Liver (tissue), 9 donors: ENCODE data around the gene TMEM39B. TPM values are rescaled to one million over a fixed set of nuclear protein-coding genes. Genes with fewer than 3 reads are reported as not detected.

Experiments used
- DNase-seq: peaks from one replicate; pipeline ENCODE4 v3.0.0-alpha.2; 2017; ENCODE audit warnings: low spot score
- H3K27ac ChIP-seq, 2 donors: one replicate each; pipeline ENCODE4 v1.7.0; 2013; ENCODE audit warnings: inconsistent platforms in 2 of 2, low read length in 2 of 2, control low read depth in 1 of 2, low read depth in 1 of 2, mild to moderate bottlenecking in 1 of 2
- H3K27me3 ChIP-seq, 4 donors: one replicate each; pipeline versions ENCODE4 v1.6.1 to v1.7.0; 2013; ENCODE audit warnings: low read length in 3 of 4, inconsistent platforms in 1 of 4, mild to moderate bottlenecking in 1 of 4, moderate library complexity in 1 of 4; ENCODE audit not compliant: control insufficient read depth in 4 of 4, insufficient read depth in 4 of 4
- H3K36me3 ChIP-seq, 4 donors: one replicate each; pipeline versions ENCODE4 v1.6.1 to v1.7.0; 2013; ENCODE audit warnings: low read length in 3 of 4, mild to moderate bottlenecking in 3 of 4, low read depth in 1 of 4, moderate library complexity in 1 of 4; ENCODE audit not compliant: control insufficient read depth in 4 of 4, insufficient read depth in 3 of 4
- H3K4me1 ChIP-seq, 4 donors: one replicate each; pipeline versions ENCODE4 v1.6.1 to v1.7.0; 2013; ENCODE audit warnings: low read length in 3 of 4, mild to moderate bottlenecking in 3 of 4, moderate library complexity in 1 of 4; ENCODE audit not compliant: control insufficient read depth in 4 of 4, insufficient read depth in 4 of 4
- H3K4me3 ChIP-seq, 3 donors: one replicate each; pipeline versions ENCODE4 v1.6.1 to v1.7.0; 2013; ENCODE audit warnings: low read length in 3 of 3, control low read depth in 1 of 3, low read depth in 1 of 3, mild to moderate bottlenecking in 1 of 3
- H3K9ac ChIP-seq, 2 donors: one replicate each; pipeline ENCODE4 v1.7.0; 2013; ENCODE audit warnings: low read length in 2 of 2, mild to moderate bottlenecking in 2 of 2, moderate library complexity in 2 of 2, control low read depth in 1 of 2, low read depth in 1 of 2
- H3K9me3 ChIP-seq, 4 donors: one replicate each; pipeline versions ENCODE4 v1.6.1 to v1.7.0; 2013; ENCODE audit warnings: low read length in 3 of 4; ENCODE audit not compliant: control insufficient read depth in 4 of 4
- EGR1 ChIP-seq, 2 donors: IDR thresholded peaks; 2 replicates each; pipeline ENCODE4 v1.6.1; 2016 to 2018; ENCODE audit warnings: antibody characterized with exemption in 2 of 2, low read depth in 2 of 2
- FOXA1 ChIP-seq: IDR thresholded peaks from 2 replicates; pipeline ENCODE4 v1.6.1; 2016; ENCODE audit warnings: antibody characterized with exemption
- FOXA2 ChIP-seq: IDR thresholded peaks from 2 replicates; pipeline ENCODE4 v1.6.1; 2016; ENCODE audit warnings: antibody characterized with exemption
- HNF4A ChIP-seq, 2 donors: conservative IDR thresholded peaks; 2 replicates each; pipeline ENCODE4 v1.6.1; 2016; ENCODE audit warnings: antibody characterized with exemption in 2 of 2, mild to moderate bottlenecking in 2 of 2
- HNF4G ChIP-seq: IDR thresholded peaks from 2 replicates; pipeline ENCODE4 v1.6.1; 2016; ENCODE audit warnings: antibody characterized with exemption
- JUND ChIP-seq, 2 donors: IDR thresholded peaks; 2 replicates each; pipeline ENCODE4 v1.6.1; 2016; ENCODE audit warnings: antibody characterized with exemption in 2 of 2
- NR2F2 ChIP-seq: IDR thresholded peaks from 2 replicates; pipeline ENCODE4 v1.6.1; 2016; ENCODE audit warnings: antibody characterized with exemption
- RAD21 ChIP-seq, 2 donors: IDR thresholded peaks; 2 replicates each; pipeline ENCODE4 v1.6.1; 2016; ENCODE audit warnings: antibody characterized with exemption in 2 of 2, mild to moderate bottlenecking in 2 of 2
- RXRA ChIP-seq, 2 donors: IDR thresholded peaks; 2 replicates each; pipeline ENCODE4 v1.6.1; 2017 to 2018; ENCODE audit warnings: antibody characterized with exemption in 2 of 2, mild to moderate bottlenecking in 1 of 2
- SP1 ChIP-seq: IDR thresholded peaks from 2 replicates; pipeline ENCODE4 v1.6.1; 2018; ENCODE audit warnings: antibody characterized with exemption, mild to moderate bottlenecking
- TAF1 ChIP-seq: conservative IDR thresholded peaks from 2 replicates; pipeline ENCODE4 v1.6.1; 2016; ENCODE audit warnings: antibody characterized with exemption, mild to moderate bottlenecking
- YY1 ChIP-seq: IDR thresholded peaks from 2 replicates; pipeline ENCODE4 v1.6.1; 2016; ENCODE audit warnings: antibody characterized with exemption, mild to moderate bottlenecking
- whole genome bisulfite sequencing: extraction: QIAGEN DNeasy Blood & Tissue Kit; methylation state at CpG from one replicate; pipeline ENCODE4 v1.1.7; 2013; 5-methylcytosine and 5-hydroxymethylcytosine counted together
- polyA plus RNA-seq, 2 donors: library from polyadenylated mRNA; stranded (reverse) in 1 of 2; unstranded in 1 of 2; fragments of 200-250 nt in 1 of 2; fragments of >200 nt in 1 of 2; fragmentation: Nextera tagmentation in 1 of 2; extraction: Ambion mirVana in 1 of 2; gene quantifications; one replicate each; pipeline versions ENCODE4 v1.2.1 to v1.2.3, GENCODE V29; 2013 to 2015
- total RNA-seq, 2 donors: library from RNA; depleted of rRNA; stranded (reverse); fragments of >200 nt; gene quantifications; one replicate each; pipeline ENCODE4 v1.2.3, GENCODE V29; 2014
- TF ChIP-seq, protein P1 (sequence below): IDR thresholded peaks from 2 replicates; pipeline ENCODE4 v1.6.1; 2016; ENCODE audit warnings: antibody characterized with exemption
- TF ChIP-seq, protein P2 (sequence below): IDR thresholded peaks from 2 replicates; pipeline ENCODE4 v1.6.1; 2016; ENCODE audit warnings: antibody characterized with exemption
- TF ChIP-seq, protein P3 (sequence below): fragments of 150-350 bp; IDR thresholded peaks from 2 replicates; pipeline ENCODE4 v1.5.1; 2017; ENCODE audit warnings: improper control_type of control experiment, low read depth, low read length; ENCODE audit not compliant: missing input control
- TF ChIP-seq, protein P4 (sequence below): IDR thresholded peaks from 2 replicates; pipeline ENCODE4 v1.6.1; 2016; ENCODE audit warnings: antibody characterized with exemption
- donor health status: healthy.
- donor health status: healthy.
- donor health status: healthy.
- donor health status: healthy.
- donor health status: healthy.

TMEM39B gene
- total and polyA plus RNA-seq, 4 donors, result 3.0 to 8.1 (median 5.9) TPM

DNA sequence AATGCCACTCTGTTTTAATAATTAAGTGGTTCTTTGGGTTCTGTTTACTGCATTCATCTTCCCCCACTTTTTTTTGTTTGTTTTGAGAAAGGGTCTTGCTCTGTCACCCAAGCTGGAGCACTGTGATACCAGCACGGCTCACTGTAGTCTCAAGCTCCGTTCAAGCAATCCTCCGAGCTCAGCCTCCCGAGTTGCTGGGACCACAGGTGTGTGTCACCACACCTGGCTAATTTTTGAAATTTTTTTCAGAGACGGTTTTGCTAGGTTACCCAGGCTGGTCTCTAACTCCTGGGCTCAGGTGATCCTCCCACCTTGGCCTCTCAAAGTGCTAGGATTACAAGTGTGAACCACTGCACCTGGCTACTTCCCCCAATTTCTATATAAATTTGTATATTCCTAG is 64.4 kb downstream of the TMEM39B start:
- DNase-seq, result no peak
- Histone ChIP-seq H3K4me1 (peaks cover 0 to 4% (median 0%) of the 10 kb centered on the region in 4 donors), H3K9me3 (no peaks in the 10 kb centered on the region), H3K9ac (no peak overlapping the region), H3K36me3 (peaks cover 0 to 2% (median 0%) of the 10 kb centered on the region in 4 donors), H3K27me3 (no peaks in the 10 kb centered on the region), H3K4me3 (no peak overlapping the region), H3K27ac (no peak overlapping the region)
- WGBS, result 85% methylated on average over 5 of the region's 5 CpGs
- TF ChIP-seq RAD21 (IDR thresholded peaks at IDR 0.05) (no peak), YY1 (no peak), TAF1 (no peak)
- TF ChIP-seq, protein P1, sequence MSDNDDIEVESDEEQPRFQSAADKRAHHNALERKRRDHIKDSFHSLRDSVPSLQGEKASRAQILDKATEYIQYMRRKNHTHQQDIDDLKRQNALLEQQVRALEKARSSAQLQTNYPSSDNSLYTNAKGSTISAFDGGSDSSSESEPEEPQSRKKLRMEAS, result no peak
- TF ChIP-seq, protein P2, sequence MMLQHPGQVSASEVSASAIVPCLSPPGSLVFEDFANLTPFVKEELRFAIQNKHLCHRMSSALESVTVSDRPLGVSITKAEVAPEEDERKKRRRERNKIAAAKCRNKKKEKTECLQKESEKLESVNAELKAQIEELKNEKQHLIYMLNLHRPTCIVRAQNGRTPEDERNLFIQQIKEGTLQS, result no peak

DNA sequence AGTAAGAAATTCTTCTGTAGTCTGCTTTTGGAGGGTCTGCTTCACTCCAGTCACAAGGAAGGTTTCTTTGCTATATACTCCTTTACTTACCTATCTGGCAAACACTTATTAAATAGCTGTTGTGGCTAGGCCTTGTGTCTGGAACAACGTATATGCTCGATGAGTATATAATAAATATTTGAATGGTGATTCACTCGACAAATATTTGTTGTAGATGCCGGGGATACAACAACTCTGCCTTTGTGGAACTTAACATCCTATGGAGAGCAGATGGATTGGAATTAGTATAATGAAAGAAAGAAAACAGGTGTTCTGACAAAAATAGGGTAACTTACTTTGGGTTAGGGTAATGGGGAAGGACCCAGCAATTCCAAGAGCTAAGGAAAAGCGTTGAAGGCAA is 66.2 kb downstream of the TMEM39B start:
- no peak for DNase-seq
- Histone ChIP-seq H3K36me3 (peaks cover 0 to 2% (median 0%) of the 10 kb centered on the region in 4 donors), H3K9me3 (no peaks in the 10 kb centered on the region), H3K27ac (no peak overlapping the region), H3K4me1 (peaks cover 2 to 5% (median 4%) of the 10 kb centered on the region in 4 donors), H3K4me3 (no peak overlapping the region), H3K9ac (no peak overlapping the region), H3K27me3 (no peaks in the 10 kb centered on the region)
- WGBS, result 69% methylated on average over 5 of the region's 5 CpGs
- TF ChIP-seq YY1, result no peak
- no peak for TF ChIP-seq NR2F2
- TF ChIP-seq FOXA1, result no peak
- TF ChIP-seq, protein P3, sequence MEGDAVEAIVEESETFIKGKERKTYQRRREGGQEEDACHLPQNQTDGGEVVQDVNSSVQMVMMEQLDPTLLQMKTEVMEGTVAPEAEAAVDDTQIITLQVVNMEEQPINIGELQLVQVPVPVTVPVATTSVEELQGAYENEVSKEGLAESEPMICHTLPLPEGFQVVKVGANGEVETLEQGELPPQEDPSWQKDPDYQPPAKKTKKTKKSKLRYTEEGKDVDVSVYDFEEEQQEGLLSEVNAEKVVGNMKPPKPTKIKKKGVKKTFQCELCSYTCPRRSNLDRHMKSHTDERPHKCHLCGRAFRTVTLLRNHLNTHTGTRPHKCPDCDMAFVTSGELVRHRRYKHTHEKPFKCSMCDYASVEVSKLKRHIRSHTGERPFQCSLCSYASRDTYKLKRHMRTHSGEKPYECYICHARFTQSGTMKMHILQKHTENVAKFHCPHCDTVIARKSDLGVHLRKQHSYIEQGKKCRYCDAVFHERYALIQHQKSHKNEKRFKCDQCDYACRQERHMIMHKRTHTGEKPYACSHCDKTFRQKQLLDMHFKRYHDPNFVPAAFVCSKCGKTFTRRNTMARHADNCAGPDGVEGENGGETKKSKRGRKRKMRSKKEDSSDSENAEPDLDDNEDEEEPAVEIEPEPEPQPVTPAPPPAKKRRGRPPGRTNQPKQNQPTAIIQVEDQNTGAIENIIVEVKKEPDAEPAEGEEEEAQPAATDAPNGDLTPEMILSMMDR, result no peak
- TF ChIP-seq, protein P4, sequence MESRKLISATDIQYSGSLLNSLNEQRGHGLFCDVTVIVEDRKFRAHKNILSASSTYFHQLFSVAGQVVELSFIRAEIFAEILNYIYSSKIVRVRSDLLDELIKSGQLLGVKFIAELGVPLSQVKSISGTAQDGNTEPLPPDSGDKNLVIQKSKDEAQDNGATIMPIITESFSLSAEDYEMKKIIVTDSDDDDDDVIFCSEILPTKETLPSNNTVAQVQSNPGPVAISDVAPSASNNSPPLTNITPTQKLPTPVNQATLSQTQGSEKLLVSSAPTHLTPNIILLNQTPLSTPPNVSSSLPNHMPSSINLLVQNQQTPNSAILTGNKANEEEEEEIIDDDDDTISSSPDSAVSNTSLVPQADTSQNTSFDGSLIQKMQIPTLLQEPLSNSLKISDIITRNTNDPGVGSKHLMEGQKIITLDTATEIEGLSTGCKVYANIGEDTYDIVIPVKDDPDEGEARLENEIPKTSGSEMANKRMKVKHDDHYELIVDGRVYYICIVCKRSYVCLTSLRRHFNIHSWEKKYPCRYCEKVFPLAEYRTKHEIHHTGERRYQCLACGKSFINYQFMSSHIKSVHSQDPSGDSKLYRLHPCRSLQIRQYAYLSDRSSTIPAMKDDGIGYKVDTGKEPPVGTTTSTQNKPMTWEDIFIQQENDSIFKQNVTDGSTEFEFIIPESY, result no peak
- TF ChIP-seq RAD21 (IDR thresholded peaks at IDR 0.05), result no peak
- TF ChIP-seq, protein P1, result no peak
- no peak for TF ChIP-seq FOXA2
- no peak for TF ChIP-seq RXRA (IDR thresholded peaks at IDR 0.05)
- TF ChIP-seq HNF4G, result no peak
- TF ChIP-seq TAF1, result no peak
- TF ChIP-seq SP1, result no peak
- no peak for TF ChIP-seq EGR1 (IDR thresholded peaks at IDR 0.05; ENCODE audit: low read depth in 2 of 2)
- TF ChIP-seq JUND (IDR thresholded peaks at IDR 0.05), result no peak
- TF ChIP-seq HNF4A (conservative IDR thresholded peaks at IDR 0.05), result no peak
